Measurements from ENCODE around the gene PRSS27.

PRSS27 gene

DNA sequence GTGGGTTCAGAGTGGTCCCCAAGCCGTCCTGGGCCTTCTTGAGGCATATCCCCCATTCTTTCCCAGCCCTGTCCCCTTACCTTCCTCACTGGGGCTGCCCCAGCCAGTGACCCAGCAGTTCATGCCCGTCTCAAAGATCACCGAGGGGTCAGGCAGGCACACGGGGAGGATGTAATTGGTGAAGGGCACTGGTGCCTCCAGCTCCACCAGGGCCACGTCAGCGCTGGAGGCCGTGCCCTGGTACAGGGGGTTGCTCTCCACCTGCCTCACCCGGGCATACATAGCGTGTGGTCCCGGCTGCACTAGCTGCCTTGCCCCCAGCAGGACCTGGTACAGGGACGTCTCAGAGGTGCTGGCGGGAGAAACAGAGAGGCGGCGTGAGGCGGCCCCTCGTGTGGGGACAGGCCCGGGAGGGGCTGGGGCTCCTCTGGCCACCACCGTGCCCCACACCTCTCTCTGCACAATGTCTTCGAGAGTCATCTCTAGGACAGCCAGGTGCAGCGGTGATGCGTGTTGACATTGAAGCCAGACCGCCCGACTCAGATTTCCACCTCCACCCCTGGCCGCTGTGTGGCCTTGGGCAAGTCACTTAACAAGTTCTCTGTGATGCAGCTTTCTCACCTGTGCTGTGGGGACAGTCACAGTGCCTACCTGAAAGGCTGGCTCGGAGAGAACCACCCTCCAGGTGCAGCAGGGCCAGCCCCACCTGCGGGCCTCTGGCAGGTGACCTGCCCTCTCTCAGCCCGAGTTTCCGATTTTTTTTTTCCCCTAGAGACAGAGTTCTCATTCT lies 5.8 kb downstream of the PRSS27 start:
- TF ChIP-seq CTCF (IDR thresholded peaks at IDR 0.05; ENCODE audit: control insufficient read depth, insufficient read depth, low read depth, low read length, missing control alignments): no peak
- no peak overlapping the region for H3K4me3 ChIP-seq (ENCODE audit: control insufficient read depth, low read depth, low read length)
- DNase-seq (ENCODE audit: low read depth): no peak

- H3K4me3 ChIP-seq (ENCODE audit: control insufficient read depth, low read depth, low read length): no peak overlapping the region
- no peak for DNase-seq (ENCODE audit: low read depth)
- TF ChIP-seq CTCF (IDR thresholded peaks at IDR 0.05; ENCODE audit: control insufficient read depth, insufficient read depth, low read depth, low read length, missing control alignments): no peak
Measured at GRCh38 chr16:2713523-2713922, 6.5 kb downstream of the PRSS27 start.

- DNase-seq (ENCODE audit: low read depth): no peak
- H3K4me3 ChIP-seq (ENCODE audit: control insufficient read depth, low read depth, low read length): no peak overlapping the region
- TF ChIP-seq CTCF (IDR thresholded peaks at IDR 0.05; ENCODE audit: control insufficient read depth, insufficient read depth, low read depth, low read length, missing control alignments): no peak
Measured at GRCh38 chr16:2712546-2712945, 7.5 kb downstream of the PRSS27 start.

- DNase-seq (ENCODE audit: low read depth): no peak
- TF ChIP-seq CTCF (IDR thresholded peaks at IDR 0.05; ENCODE audit: control insufficient read depth, insufficient read depth, low read depth, low read length, missing control alignments): no peak
- no peak overlapping the region for H3K4me3 ChIP-seq (ENCODE audit: control insufficient read depth, low read depth, low read length)
Measured at GRCh38 chr16:2712063-2712441, 8.0 kb downstream of the PRSS27 start.

DNA sequence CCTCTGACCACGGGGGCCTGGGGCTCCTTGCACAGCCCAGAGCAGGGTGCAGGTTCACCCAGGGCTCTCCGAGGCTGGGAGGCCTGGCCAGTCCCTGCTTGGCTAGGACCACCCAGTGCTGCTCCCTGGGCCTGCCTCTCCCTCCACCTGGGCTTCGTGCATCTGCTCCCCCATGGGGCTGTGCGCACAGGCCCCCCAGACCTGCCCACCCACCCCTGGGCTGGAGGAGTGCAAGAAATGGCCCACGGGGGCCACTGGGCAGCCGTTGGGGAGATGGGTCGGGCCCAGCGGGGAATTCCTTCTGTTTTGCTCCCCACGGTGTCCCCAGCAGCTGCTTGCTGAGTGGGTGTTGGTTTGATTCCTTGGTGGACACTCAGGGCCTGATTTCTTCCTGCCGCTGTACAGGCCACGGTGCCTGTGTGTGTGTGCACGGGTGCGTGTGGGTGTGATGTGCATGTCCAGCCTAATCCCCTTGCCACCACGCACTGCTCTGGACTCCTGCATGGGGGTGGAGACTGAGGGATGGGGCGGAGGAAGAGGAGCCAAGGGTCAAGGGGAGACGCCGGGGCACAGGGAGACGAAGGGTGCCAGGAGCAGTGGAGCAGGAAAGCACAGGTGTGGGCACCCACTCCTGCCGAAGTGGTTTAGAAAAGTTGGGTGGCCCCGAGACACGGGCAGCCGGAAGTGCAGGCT lies 8.5 kb downstream of the PRSS27 start:
- DNase-seq (ENCODE audit: low read depth): no peak
- TF ChIP-seq CTCF (IDR thresholded peaks at IDR 0.05; ENCODE audit: control insufficient read depth, insufficient read depth, low read depth, low read length, missing control alignments): no peak
- H3K4me3 ChIP-seq (ENCODE audit: control insufficient read depth, low read depth, low read length): no peak overlapping the region

GRCh38 chr16:2710711-2711231 lies 9.3 kb downstream of the PRSS27 start:
- DNase-seq (ENCODE audit: low read depth): no peak
- TF ChIP-seq CTCF (IDR thresholded peaks at IDR 0.05; ENCODE audit: control insufficient read depth, insufficient read depth, low read depth, low read length, missing control alignments): no peak
- no peak overlapping the region for H3K4me3 ChIP-seq (ENCODE audit: control insufficient read depth, low read depth, low read length)
